HG02870 (cell line): ENCODE data around the gene VENTX.

Experiments
- ATAC-seq: cut with Tn5 transposase; IDR thresholded peaks from one replicate; pipeline ENCODE4 v1.9.1; 2021; ENCODE audit warnings: mild to moderate bottlenecking, moderate library complexity; ENCODE audit not compliant: unreplicated experiment

The VENTX gene

DNA sequence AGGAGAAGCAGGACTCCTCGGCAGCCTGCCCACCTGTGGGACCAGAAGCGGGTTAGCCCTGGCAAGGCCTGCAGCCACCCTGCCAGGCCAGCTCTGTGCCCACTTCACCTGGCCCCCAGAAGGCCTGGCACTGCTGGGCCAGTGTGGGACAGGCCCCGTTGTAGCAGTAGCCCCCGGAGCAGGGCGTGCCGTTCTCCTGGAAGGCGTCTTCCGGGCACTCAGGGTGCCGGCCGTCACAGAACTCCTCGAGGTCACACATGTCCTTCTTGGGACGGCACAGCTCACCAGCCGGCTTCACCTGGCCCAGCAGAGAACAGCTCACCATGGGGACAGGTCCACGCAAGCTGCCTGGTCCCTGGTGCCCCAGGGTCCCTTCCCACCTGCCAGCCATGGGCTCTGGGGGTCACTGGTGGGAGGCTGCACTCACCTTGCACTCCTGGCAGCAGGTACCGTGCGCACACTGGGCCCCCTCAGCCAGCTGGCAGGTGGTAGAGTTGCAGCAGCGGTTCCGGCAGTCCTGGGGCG is 33.2 kb downstream of the VENTX start:
- ATAC-seq, result no peak

DNA sequence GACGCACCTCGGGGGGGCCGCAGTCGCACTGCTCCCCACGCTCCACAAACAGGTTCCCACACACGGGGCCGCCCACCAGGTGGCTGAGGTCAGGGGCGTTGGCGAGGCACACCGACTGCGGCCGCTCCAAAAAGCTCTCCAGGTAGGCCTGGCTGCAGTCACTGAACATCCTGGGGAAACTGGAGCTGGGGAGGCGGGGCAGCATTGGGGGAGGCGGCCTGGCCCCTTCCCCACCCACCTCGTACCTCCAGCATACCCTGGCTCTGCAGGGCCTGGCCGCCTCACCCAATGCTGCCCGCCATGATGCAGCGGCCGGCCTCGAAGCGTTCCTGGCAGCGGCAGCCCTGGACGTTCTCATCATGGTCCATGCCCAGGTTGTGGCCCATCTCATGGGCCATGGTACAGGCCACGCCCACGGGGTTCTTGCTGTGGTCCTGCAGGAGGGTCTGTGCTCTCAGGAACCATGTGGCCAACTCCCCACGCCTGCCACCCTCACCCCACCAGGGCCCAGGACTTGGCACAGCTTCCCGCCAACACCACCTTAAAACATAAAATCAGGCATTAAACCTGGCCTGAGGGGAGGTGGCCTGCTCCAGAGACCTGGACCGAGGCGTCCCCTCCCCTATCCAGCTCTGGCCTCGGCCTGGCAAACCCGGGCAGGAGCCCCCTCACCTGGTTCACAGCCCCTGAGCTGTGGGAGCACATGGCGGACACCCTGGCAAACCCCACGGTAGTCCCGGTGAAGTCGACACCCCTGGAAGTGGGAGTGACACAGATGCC is 34.1 kb downstream of the VENTX start:
- no peak for ATAC-seq

DNA sequence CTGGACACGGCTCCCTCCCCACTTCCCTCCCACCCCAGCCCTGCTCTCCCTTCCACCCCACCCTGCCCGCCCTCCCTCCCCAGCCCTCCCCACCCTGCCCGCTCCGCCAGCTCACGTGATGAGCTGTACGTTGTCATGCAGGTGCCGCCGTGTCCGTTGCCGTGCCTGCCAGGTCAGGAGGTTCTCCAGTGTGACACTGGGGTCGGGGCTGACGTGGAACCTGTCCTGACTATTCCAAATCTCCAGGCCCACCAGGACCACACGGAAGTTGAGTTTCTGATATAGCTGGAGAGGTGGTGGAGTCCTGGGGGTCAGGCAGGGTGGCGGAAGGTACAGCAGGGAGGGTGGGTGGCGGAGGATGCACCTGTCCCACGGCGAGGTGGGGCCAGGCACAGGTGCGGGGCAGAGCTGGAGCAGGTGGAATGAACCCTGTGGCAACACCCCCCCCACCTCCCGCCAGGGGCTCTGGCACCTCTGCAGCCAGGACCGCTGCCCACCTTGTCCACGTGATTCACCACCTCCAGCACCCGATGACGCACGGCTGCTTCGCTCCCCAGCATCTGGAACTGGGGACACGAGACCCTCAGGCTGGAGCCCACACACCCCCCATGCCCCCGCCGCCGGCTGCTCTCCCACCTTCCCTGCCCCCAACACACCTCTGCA is 34.8 kb downstream of the VENTX start:
- no peak for ATAC-seq

DNA sequence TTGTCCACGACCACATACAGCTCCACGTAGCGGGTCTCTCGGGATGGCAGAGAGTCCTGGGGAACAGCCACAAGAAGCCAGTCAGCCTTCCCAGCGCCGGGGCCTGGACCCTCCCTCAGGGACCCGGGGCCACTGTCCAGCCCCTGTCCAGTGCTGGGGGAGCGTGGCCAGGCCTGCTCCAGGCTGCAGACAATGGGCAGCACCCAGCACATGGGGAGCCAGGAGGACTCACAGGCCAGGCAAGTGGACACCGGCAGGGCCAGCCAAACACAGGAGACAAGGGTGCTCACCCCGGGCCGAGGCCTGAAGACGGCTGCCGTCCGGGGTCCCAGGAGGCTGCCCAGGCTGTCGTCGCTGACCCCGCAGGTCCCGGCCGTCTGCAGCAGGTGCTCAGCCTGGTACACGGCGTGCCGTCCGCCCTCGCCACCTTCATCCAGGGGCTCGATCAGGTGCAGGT is 35.3 kb downstream of the VENTX start:
- no peak for ATAC-seq

DNA sequence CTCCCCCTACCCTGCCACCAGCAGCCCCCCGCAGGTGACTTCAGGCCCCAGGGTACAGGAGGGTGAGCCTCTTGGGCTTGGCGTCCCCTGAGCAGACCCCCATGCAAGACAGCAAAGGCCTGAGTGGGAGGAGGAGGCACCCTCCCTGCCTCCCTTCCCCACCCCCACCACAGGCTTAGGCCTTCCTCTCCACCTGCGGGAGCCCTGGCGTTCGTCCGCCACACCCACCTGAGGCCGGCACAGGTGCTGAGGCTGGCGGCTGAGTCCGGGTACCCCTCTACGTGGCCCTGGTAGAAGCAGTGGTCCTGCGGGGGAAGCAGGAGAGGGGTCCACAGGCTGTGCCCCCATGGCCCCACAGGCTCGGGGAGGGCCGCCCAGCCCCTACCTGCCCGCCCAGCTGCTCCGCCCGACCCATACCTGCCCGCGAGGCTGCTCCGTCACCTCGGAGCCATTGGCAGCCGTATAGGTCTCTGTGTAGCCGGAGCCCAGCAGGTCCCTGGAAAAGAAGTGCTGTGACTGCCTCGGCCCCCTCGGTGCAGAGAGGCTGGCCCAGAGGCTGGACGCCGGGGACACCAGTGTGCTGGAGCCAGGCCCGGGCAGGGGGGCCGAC is 36.0 kb downstream of the VENTX start:
- ATAC-seq, result no peak

DNA sequence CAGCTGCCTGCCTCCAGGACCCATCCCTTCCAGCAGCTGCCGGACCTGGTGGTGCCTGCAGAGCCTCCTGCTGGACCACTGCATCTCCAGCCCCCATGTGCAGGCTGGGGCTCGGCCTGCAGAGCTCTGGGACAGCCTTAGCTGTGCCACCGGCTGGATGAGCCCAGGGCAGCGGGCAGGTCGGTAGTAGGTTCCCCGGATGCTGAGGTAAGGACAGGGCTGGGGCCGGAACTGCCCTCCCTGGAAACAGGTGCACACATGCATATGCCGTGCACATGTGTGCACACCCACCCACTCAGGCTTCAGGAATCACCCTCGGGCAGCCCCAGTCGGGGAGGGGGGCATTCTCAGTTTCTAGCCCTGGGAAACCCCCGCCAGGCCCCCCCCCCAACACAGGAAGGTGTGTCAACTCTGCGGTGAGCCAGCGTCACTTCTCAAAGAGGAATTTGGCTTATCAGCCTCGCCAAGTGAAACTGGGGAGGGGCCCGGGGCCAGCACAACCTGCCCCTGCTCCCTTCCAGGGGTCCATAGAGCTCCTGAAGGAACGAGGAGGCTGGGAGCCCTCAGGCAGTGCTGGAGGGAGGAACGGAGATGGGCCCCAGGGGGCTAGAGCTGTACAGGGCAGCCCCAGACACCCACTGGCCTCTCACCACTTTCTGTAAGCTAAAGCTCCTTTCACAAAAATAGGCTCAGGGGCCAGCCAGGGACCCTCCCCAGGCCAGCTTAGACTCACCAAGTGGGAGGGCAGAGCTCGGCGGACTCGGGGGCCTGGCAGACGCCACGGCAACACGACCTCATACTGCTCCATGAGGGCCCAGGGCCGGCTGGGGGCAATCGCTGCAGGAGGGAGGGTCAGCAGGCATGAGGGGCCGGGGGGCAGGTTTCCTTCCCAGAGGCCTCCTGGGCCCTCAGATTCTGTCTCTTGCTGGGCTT is 37.4 kb downstream of the VENTX start:
- peak; percentile 46 for ATAC-seq

DNA sequence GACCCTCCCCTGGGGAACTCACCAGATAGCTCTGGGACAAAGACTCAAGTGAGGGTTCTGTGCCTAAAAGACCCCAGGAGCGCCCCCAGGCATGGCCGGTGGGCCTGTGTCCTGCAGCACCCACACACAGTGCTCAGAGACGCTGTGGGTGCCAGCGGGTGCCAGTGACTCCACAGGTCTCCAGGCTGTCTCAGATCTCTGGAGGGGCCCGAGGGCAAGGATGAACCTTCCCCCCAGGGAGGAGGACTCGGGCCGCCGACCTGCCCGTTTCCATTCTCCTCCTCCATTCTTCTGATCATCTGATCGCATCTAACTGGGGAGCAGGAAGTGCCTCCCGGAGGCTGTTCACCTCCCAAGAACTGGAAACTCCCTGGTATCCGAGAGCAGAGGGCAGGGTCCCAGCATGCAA is 38.0 kb downstream of the VENTX start:
- ATAC-seq, result peak; percentile 24

DNA sequence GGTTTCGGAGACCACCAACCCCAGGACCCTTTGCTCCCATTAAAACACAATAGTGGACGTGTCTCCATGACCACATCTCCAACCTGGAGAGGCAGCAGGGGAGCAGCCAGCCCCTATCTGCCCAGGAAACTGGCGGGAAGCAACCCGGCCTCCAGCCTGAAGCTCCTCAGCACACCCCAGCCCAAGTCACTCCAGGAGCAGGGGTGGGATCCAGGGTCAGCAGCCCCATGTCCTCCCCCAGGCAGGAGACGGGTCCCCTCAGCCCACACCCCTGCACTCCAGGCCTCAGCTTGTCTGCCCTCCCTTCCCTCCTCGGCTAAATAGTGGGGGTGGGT is 38.4 kb downstream of the VENTX start:
- ATAC-seq, result no peak

DNA sequence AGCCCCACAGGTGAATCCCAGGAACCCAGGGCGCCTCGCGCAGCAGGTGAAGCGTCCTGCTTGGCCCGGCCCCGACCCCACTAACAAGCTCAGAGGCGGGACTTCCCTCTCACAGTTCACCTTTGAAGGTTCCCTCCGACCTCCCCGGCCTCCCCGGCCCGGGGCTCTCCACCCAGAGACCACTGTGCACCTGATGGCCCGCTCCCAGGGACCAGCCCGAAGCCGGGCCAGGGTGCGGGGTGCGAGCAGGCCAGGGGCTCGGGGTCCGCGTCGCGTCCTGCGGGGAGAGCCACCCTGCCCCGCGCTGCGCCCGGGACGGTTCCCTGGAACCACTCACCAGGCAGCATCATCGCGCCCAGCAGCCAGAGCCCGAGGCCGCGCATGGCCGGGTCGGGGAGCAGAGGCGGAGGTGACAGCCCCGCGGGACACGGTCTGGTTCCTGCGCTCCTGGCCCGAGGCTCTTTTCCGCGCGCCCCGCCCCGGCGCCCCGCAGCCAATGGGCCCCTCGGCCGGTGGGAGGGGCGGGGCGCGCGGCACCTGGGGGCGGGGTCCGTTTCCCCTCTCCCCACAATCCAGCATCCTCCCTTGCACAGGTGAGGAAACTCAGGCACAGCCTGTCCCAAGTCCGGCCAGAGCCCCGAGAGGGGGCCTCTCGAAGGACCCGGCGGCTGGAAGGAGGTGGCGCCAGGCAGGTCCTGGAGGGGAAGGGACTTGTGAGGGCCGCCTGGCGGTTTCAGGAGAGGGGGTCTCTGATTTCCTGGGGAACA is 39.0 kb downstream of the VENTX start, which contains the start of gene ADAM8:
ADAM8 (minus strand) TSS at position 434 of the 767 bp plus-strand sequence; CDS start at position 383, 51 bp downstream.
- ATAC-seq, result peak; percentile 46

DNA sequence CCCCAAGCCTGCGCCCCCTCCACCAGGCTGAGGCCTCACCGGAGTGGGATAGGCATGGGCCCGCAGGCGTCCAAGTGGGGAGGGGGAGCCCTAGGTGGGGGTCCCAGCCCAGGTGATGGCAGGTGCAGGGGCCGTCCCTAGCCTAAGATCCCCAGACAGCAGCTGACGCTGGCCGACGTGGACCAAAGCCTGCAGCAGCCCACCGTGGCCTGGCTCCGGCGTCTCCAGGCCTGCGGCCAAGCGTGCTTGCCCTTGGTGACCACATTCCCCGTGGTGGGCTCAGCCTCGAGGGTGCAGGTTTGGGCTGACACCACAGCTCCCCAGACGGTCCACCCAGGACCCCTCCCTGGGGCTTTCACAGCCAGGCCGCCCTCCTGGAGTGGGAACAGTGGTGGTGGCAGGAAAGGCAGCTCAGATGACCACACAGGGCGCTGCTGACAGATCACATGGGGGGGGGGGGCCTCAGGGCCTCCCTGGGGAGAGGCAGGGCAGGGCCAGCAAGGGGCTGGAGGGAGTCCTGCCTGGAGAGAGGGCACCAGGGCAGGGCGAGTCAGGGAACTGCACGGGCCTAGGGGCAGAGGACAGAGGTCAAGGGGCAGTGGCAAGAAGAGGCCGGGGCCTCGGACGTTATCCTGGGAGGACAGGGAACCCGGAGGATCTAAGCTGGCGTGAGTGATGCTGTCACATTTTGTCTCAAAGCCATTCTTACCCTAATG is 39.8 kb downstream of the VENTX start:
- ATAC-seq, result no peak

DNA sequence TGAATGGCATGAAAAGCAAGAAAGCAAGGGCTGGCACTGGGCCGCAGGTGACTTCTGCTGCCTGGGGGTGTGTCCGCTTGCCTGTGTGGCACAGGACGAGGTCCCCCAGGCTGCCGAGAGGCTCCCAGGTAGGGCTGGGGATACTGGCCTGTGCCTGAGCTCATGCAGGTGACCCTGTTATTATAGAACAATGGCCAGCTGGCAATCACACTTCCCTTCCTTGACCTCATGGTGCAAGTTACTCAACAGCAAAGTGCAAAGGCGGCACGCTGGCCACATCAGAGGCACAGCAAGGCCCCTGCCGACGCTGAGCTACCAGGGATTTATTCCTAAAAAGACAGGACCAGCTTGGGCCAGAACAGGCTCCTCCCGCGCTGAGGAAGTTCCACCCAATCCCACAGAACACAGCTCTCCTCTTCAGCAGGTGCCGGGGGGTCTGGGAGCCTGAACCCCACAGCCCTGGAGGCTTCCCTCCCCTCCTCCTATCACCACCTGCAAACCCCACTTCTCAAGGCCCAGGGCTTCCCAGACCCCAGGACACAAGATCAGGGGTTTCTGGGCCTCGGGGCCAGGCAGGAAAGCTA is 40.4 kb downstream of the VENTX start:
- ATAC-seq, result no peak

DNA sequence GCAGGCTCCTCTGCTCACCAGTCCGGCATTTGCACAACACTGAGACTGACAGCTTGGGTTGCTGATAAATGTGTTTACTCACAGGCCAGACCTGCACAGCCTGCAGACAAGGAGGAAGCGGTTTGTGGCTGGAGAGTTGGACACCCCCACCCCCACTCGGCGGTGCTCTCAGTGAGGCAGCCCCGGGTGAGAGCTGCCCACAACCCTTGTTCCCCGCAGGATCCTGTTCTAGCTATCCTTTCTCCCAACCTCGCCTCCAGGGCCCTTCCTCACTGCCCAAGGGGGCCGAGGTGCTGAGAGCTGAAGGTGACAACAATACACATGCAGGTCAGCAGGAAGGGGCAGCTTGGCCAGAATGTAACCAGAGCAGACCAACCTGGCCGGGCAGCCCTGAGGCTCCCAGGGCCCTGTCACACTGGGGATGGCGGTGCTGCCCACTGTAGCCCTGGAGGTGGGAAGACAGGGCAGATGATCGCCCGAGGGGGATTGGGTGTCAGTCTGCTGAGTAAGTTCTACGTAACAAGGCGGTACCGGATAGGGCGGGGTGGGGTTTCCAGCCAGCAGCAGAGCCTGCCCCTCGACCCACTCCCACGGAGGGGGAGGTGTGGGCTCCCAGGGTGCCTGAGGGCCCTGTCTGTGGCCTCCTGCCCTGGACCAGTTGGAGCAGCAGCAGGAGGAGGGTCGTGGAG is 41.1 kb downstream of the VENTX start:
- peak; percentile 30 for ATAC-seq

DNA sequence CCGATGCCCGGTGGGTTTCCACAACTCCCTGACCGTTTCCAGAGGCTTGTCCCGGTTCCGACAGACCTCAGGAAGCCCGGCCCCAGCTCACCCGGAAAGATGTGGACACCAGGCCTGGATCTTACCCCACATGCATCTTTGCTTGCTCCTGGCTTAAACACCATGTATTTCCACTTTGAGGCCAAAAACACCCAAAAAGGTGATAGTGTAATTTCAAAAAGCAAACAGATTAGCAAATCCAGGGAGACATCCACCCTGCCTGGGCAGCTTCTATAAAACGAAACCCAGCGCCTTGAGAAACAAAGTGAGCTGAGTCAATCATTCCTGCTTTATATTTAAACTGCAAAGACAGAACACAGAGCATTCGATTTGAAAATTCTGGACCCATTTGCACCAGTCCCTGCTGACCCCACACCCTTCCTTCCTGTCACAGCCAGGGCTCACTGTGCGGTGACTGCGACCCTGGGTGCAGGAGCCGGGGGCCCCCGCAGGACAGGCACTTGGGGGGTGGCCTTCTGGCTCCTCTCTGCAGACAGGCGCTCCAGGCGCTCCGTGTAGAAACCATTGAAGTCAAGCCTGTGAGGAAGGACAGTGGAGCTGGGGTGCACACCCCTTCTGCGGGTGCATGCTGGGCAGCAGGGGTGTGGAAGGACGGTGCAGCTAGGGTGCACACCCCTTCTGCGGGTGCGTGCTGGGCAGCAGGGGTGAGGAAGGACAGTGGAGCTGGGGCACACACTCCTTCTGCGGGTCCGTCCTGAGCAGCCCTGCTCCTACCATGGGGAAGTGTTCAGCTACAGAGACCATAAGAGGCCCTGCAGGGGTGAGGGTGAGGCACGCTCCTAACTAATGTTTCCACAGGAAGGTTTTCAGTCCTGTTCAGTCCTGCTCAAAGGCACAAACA is 41.9 kb downstream of the VENTX start:
- ATAC-seq, result no peak

DNA sequence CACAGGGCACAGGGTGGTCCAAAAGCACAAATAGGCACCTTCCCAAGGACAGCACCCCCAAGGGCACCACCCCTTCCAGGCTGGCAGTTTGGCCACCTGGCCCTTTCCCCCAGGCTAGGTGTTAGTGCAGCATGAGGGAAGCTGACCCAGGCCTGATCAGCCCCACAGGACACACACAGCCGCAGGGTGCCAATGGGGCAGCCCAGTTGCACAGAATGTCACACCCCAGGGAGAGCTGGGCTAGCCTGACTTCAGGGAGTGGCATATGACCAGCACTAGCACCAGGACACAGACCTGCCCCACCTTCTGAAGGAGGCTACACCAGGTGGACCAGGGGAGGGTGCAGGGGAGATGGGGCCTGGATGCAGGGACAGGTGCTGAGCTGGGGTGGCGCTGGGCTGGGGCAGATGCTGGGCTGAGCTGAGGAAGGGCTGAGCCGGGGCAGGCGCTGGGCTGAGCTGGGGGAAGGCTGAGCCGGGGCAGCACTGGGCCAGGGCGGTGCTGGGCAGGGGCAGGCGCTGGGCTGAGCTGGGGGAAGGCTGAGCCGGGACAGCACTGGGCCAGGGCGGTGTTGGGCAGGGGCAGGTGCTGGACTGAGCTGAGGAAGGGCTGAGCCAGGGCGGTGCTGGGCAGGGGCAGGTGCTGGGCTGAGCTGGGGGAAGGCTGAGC is 42.9 kb downstream of the VENTX start:
- no peak for ATAC-seq

DNA sequence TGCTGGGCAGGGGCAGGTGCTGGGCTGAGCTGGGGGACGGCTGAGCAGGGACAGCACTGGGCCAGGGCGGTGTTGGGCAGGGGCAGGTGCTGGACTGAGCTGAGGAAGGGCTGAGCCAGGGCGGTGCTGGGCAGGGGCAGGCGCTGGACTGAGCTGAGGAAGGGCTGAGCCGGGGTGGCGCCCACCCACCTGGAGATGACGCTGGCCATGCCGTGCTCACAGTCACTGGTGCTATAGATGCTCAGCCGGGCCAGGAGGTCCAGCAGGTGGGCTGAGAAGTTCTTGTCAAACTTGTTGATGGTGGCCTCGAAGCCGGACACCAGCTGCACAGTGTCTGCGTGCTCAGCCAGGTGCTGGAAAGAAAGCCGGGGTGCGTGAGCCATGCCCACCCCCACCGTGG is 43.4 kb downstream of the VENTX start:
- no peak for ATAC-seq

DNA sequence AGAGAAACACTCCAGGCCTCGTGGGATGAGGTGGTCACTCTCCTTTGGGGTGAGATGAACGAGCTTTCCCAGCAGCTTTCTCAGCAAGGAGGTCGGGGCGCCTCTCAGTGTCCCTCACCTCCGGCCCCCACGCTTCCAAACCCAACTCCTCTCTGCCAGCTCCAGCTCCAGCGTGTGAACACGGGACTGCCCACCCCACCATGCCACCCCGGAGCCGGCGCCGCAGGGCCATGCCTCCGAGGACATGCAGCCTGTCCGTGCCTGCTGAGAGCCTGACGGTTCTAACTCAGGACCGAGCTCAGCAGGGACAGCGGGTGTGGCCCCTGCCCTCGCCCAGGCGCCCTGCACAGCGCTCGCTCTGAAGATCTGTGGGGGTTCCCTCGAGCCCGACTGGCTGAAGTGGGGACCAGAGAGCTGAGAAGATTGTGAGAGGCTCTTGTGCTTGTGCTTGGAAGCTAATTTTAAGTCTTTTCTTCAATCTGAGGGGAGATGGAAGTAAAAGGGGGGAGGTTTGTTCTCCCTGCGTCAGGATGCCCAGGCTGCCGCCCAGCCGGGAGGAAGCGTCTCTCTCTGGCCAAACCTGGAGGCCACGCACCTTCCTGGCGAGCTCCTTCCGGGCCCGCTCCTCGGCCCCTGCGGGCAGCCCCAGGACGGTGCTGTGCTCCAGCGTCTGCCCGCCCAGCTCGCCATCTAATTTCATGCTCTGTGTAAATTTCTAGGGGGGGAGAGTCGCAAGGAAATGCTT is 44.1 kb downstream of the VENTX start:
- ATAC-seq, result no peak
